Naive thymus-derived CD4-positive, alpha-beta T cell (primary cell): ENCODE measurements around the gene LRRC9. TPM values are rescaled to one million over a fixed set of nuclear protein-coding genes. Genes with fewer than 3 reads are reported as not detected.

Experiments
- ATAC-seq: fragments of 150-1000 bp; cut with Tn5 transposase; 2 replicates; pipeline ENCODE4 v1.10.0; 2021; ENCODE audit warnings: mild to moderate bottlenecking, moderate library complexity
- CTCF ChIA-PET: fragments of 350-600 bp; sonication (Branson Sonifier 250); formaldehyde crosslinking; loops from one replicate; lab custom pipeline; 2021; ENCODE audit warnings: antibody characterized with exemption; lab: Charles Lee
- POLR2A ChIA-PET: fragments of 350-600 bp; sonication (Branson Sonifier 250); formaldehyde crosslinking; loops from one replicate; lab custom pipeline; 2021; ENCODE audit warnings: antibody characterized with exemption, inconsistent platforms; lab: Charles Lee
- DNase-seq, 9 donors: peaks; one replicate each; pipeline versions ENCODE4 v3.0.0 to v3.0.0-alpha.2; 2020 to 2022; ENCODE audit warnings: mixed read lengths in 1 of 9
- H3K27ac ChIP-seq: one replicate; pipeline ENCODE4 v1.7.0; 2013; ENCODE audit warnings: mild to moderate bottlenecking, low read depth, low read length, moderate library complexity
- H3K27me3 ChIP-seq, 2 donors: one replicate each; pipeline ENCODE4 v1.7.0; 2013; ENCODE audit warnings: low read length in 2 of 2, mild to moderate bottlenecking in 2 of 2, moderate library complexity in 2 of 2; ENCODE audit not compliant: control insufficient read depth in 2 of 2, insufficient read depth in 2 of 2
- H3K36me3 ChIP-seq, 3 experiments: 1 replicate in 2 of 3; 2 replicates in 1 of 3; pipeline ENCODE4 v1.7.0; 2013; ENCODE audit warnings: low read length in 3 of 3, mild to moderate bottlenecking in 3 of 3, moderate library complexity in 1 of 3; ENCODE audit not compliant: insufficient read depth in 3 of 3, control insufficient read depth in 2 of 3
- H3K4me1 ChIP-seq, 2 donors: one replicate each; pipeline ENCODE4 v1.7.0; 2013; ENCODE audit warnings: low read length in 2 of 2, mild to moderate bottlenecking in 2 of 2, moderate library complexity in 1 of 2; ENCODE audit not compliant: control insufficient read depth in 2 of 2, insufficient read depth in 2 of 2
- H3K4me3 ChIP-seq: 2 replicates; pipeline ENCODE4 v1.7.0; 2013; ENCODE audit warnings: mild to moderate bottlenecking, low read length
- H3K9me3 ChIP-seq, 3 experiments: 1 replicate in 2 of 3; 2 replicates in 1 of 3; pipeline ENCODE4 v1.7.0; 2013; ENCODE audit warnings: low read length in 3 of 3; ENCODE audit not compliant: control insufficient read depth in 2 of 3
- H3K27ac Mint-ChIP-seq, 9 donors: one replicate each; pipeline ENCODE4 v1.8.0; 2020 to 2022; ENCODE audit warnings: mixed read lengths in 9 of 9, mild to moderate bottlenecking in 8 of 9, moderate library complexity in 5 of 9, inconsistent platforms in 2 of 9
- H3K27me3 Mint-ChIP-seq, 5 donors: one replicate each; pipeline ENCODE4 v1.8.0; 2021 to 2022; ENCODE audit warnings: mixed read lengths in 5 of 5, mild to moderate bottlenecking in 1 of 5
- H3K36me3 Mint-ChIP-seq, 5 donors: one replicate each; pipeline ENCODE4 v1.8.0; 2020 to 2022; ENCODE audit warnings: mixed read lengths in 5 of 5, mild to moderate bottlenecking in 3 of 5, inconsistent platforms in 1 of 5
- H3K4me1 Mint-ChIP-seq, 7 donors: one replicate each; pipeline ENCODE4 v1.8.0; 2020 to 2022; ENCODE audit warnings: mixed read lengths in 7 of 7, mild to moderate bottlenecking in 3 of 7, inconsistent platforms in 1 of 7
- H3K4me3 Mint-ChIP-seq, 10 donors: one replicate each; pipeline ENCODE4 v1.8.0; 2020 to 2022; ENCODE audit warnings: mild to moderate bottlenecking in 10 of 10, mixed read lengths in 10 of 10, moderate library complexity in 6 of 10, inconsistent platforms in 2 of 10
- H3K9me3 Mint-ChIP-seq, 11 donors: one replicate each; pipeline ENCODE4 v1.8.0; 2020 to 2022; ENCODE audit warnings: mixed read lengths in 11 of 11, mild to moderate bottlenecking in 4 of 11, inconsistent platforms in 1 of 11, moderate library complexity in 1 of 11
- intact Hi-C, 2 donors: fragments of 100-400 bp; cut with micrococcal nuclease; formaldehyde crosslinking; loops; one replicate each; pipeline ENCODE4 v1.15.1; 2023
- polyA plus RNA-seq, 2 donors: library from polyadenylated mRNA; unstranded; fragments of 300-500 nt; fragmentation: Illumina TruSeq; gene quantifications; one replicate each; pipeline ENCODE4 v1.2.3, GENCODE V29; 2021
- total RNA-seq, 6 experiments: library from RNA in 5 of 6; stranded (reverse) in 5 of 6; gene quantifications; 1 replicate in 5 of 6; 2 replicates in 1 of 6; pipeline ENCODE4 v1.2.3 and lab custom pipeline; 2021 to 2026

The LRRC9 gene
- total and polyA plus RNA-seq, 7 experiments from 2014 or later: not detected

DNA sequence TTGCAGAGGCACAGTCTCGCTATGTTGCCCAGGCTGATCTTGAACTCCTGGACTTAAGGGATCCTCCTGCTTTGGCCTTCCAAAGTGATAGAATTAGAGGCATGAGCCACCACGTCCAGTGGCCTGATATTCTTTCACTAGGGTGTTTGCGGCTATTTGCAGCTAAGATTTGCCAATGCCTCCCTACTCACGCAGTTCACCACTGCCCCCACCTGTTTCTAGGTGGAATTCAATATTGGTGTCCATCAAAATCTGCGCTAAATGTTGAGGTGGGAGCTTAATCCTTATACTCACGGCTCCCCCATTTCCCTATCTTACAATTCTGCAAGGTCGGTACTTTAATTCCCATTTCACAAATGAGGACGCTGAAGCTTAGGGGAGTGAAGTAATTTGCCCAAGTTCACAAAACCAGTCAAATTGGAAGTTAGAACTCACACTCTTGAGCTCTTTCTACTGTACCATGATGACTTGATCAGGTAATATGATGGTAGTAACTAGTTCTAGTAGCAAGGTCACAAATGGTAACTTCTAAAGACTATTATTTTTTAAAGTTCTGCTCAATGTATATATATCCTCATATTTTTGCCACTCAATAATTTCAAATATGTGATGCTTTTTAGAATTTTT lies 22.1 kb upstream of the LRRC9 start:
- H3K27ac ChIP-seq: no peak overlapping the region
- H3K9me3 ChIP-seq: no peaks in the 10 kb centered on the region
- H3K9me3 Mint-ChIP-seq: peaks cover 0 to 2% (median 0%) of the 10 kb centered on the region in 11 donors
- no peaks in the 10 kb centered on the region for H3K4me1 Mint-ChIP-seq
- no peaks in the 10 kb centered on the region for H3K4me1 ChIP-seq
- no peaks in the 10 kb centered on the region for H3K36me3 ChIP-seq
- no peak for ATAC-seq
- H3K27me3 ChIP-seq: no peaks in the 10 kb centered on the region
- H3K4me3 Mint-ChIP-seq: no peak overlapping the region
- no peak overlapping the region for H3K27ac Mint-ChIP-seq
- POLR2A ChIA-PET: no interaction called here
- H3K4me3 ChIP-seq: no peak overlapping the region
- no peak for DNase-seq
- peaks cover 5 to 52% (median 15%) of the 10 kb centered on the region in 5 donors for H3K27me3 Mint-ChIP-seq
- intact Hi-C loops: no loop called here
- H3K36me3 Mint-ChIP-seq: no peaks in the 10 kb centered on the region
- CTCF ChIA-PET: no interaction called here

DNA sequence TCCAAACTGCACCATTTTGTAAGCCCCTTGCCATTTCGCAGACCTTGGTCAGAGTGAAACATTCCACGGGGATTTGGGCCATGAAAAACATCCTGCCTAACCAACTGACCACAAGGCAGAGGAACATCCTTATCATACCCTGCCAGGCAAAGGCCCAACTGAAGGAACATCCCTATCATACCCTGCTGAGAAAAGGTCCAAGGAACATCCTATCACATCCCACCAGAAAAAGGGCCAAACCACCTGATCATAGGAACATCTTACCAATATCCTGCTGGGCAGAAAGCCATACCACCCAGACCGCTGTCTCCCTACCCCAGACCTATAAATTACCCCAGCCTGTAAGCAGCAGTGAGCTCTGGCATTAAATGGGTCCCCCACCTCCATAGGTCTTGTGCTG lies 19.4 kb upstream of the LRRC9 start:
- no peaks in the 10 kb centered on the region for H3K36me3 Mint-ChIP-seq
- no peaks in the 10 kb centered on the region for H3K9me3 ChIP-seq
- no peak overlapping the region for H3K27ac Mint-ChIP-seq
- CTCF ChIA-PET: interaction anchor here (0.8 kb wide), 1 partner anchor 1111 kb away, joined by 4 read pairs; no protein-coding TSS in a partner anchor
- H3K4me3 Mint-ChIP-seq: no peak overlapping the region
- H3K9me3 Mint-ChIP-seq: peaks cover 0 to 2% (median 0%) of the 10 kb centered on the region in 11 donors
- no peaks in the 10 kb centered on the region for H3K4me1 ChIP-seq
- POLR2A ChIA-PET: no interaction called here
- H3K36me3 ChIP-seq: no peaks in the 10 kb centered on the region
- H3K4me3 ChIP-seq: no peak overlapping the region
- peaks cover 0 to 3% of the 10 kb centered on the region in 2 donors for H3K27me3 ChIP-seq
- no peak overlapping the region for H3K27ac ChIP-seq
- peaks cover 5 to 40% (median 9%) of the 10 kb centered on the region in 5 donors for H3K27me3 Mint-ChIP-seq
- intact Hi-C loops: no loop called here
- no peaks in the 10 kb centered on the region for H3K4me1 Mint-ChIP-seq
- ATAC-seq (no peak), DNase-seq (no peak)

DNA sequence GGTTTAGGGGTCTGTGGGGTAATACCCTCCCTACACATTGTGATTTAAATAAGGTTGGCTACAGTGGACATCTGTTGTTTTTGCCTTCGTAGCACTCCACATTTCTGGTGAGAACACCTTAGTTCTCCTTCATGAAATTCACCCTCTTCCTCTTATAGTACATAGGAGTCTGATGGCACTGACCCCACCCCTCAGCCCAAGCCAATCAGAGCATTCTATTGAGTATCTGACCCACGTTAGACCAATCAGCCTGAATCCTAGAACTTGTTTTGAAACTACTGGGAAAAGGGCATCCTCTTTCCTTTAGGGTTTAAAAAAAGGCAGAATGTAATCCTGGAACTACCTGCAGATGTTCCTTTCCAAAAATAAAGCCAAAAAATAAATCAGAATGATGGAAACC lies 15.8 kb upstream of the LRRC9 start:
- Histone ChIP-seq H3K4me1 (no peaks in the 10 kb centered on the region), H3K4me3 (no peak overlapping the region), H3K36me3 (no peaks in the 10 kb centered on the region), H3K27me3 (peaks cover 0 to 3% of the 10 kb centered on the region in 2 donors), H3K9me3 (no peaks in the 10 kb centered on the region), H3K27ac (no peak overlapping the region)
- CTCF ChIA-PET: no interaction called here
- ATAC-seq (no peak), DNase-seq (no peak)
- Mint-ChIP-seq H3K9me3 (peaks cover 0 to 2% (median 0%) of the 10 kb centered on the region in 11 donors), H3K4me1 (no peaks in the 10 kb centered on the region), H3K27ac (no peak overlapping the region), H3K4me3 (no peak overlapping the region), H3K27me3 (peaks cover 0 to 24% (median 4%) of the 10 kb centered on the region in 5 donors), H3K36me3 (no peaks in the 10 kb centered on the region)
- intact Hi-C loops: no loop called here
- POLR2A ChIA-PET: no interaction called here

DNA sequence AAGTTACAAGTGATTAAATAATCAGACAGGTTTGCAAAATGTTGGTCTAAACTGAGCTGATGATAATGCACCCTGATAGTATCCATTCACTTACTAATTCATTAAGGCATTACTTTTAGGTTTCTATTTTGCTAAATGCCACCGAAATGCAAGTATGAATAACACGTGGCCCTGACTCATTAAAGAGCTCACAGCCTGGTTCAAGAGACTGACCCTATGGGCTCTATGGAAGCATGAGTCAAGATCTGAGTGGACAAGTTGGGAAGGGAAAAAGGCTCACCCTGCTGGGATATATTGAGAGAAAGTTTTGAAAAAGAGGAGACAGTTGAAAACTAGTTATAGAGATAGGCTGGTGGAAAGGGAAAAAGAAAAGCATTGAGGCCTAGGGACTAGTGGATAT lies 14.8 kb upstream of the LRRC9 start:
- Histone ChIP-seq H3K4me3 (no peak overlapping the region), H3K36me3 (no peaks in the 10 kb centered on the region), H3K27ac (no peak overlapping the region), H3K9me3 (no peaks in the 10 kb centered on the region), H3K27me3 (peaks cover 0 to 3% of the 10 kb centered on the region in 2 donors), H3K4me1 (no peaks in the 10 kb centered on the region)
- ChIA-PET POLR2A (no interaction called here), CTCF (no interaction called here)
- H3K9me3 Mint-ChIP-seq: peaks cover 0 to 2% (median 0%) of the 10 kb centered on the region in 11 donors
- H3K27me3 Mint-ChIP-seq: peaks cover 3 to 29% (median 10%) of the 10 kb centered on the region in 5 donors
- DNase-seq: no peak
- ATAC-seq: no peak
- no peaks in the 10 kb centered on the region for H3K36me3 Mint-ChIP-seq
- intact Hi-C loops: no loop called here
- H3K4me1 Mint-ChIP-seq: no peaks in the 10 kb centered on the region
- no peak overlapping the region for H3K4me3 Mint-ChIP-seq
- no peak overlapping the region for H3K27ac Mint-ChIP-seq

DNA sequence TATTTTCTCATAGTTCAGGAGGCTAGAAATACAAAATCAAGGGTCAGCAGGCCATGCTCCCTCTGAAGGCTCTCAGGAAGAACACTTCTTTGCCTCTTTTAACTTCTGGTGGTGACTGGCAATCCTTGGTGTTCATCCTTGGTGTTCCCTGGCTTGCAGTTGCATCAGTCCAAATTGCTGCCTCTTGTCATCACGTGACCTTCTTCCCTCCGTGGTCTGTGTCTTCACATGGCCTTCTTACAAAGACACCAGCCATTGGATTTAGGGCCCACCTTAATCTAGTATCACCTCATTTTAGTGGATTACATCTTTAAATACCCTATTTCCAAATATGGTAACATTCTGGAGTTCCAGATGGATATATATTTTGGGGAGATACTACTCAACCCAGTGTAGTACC lies 7.5 kb upstream of the LRRC9 start:
- peaks cover 26 to 52% (median 35%) of the 10 kb centered on the region in 5 donors for H3K27me3 Mint-ChIP-seq
- H3K9me3 Mint-ChIP-seq: peaks cover 0 to 13% (median 2%) of the 10 kb centered on the region in 11 donors
- no peak overlapping the region for H3K27ac ChIP-seq
- H3K36me3 ChIP-seq: no peaks in the 10 kb centered on the region
- ATAC-seq: no peak
- H3K4me3 Mint-ChIP-seq: no peak overlapping the region
- DNase-seq: no peak
- H3K27ac Mint-ChIP-seq: no peak overlapping the region
- H3K36me3 Mint-ChIP-seq: peaks cover 0 to 4% (median 0%) of the 10 kb centered on the region in 5 donors
- H3K4me1 ChIP-seq: no peaks in the 10 kb centered on the region
- no peaks in the 10 kb centered on the region for H3K9me3 ChIP-seq
- no peaks in the 10 kb centered on the region for H3K27me3 ChIP-seq
- ChIA-PET CTCF (interaction anchor here (1.0 kb wide), 1 partner anchor 52 kb away, joined by 3 read pairs; no protein-coding TSS in a partner anchor), POLR2A (no interaction called here)
- intact Hi-C loops: no loop called here
- H3K4me1 Mint-ChIP-seq: no peaks in the 10 kb centered on the region
- no peak overlapping the region for H3K4me3 ChIP-seq

DNA sequence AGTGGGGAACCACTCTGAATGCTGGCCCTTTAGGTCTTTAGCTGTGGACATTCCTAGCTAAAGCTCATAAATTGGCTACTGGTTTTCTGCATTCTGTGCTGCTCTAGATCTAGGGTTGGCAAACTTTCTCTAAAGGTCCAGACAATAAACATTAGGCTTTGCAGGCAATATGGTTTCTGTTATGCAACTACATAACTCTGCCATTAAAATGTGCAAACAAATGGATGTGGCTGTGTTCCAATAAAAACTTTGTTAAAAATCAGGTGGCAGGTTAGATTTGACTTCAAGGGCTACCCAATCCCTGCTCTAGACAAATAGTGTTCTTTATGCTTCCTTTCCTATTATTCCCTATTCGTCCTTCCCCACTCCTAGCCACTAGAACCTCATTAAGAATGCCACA lies 6.8 kb upstream of the LRRC9 start:
- ATAC-seq: no peak
- CTCF ChIA-PET: interaction anchor here (1.0 kb wide), 1 partner anchor 52 kb away, joined by 3 read pairs; no protein-coding TSS in a partner anchor

More for the DNA sequence above, 6.8 kb upstream of the LRRC9 start:
- H3K27me3 Mint-ChIP-seq: peaks cover 27 to 51% (median 37%) of the 10 kb centered on the region in 5 donors
- DNase-seq: no peak
- intact Hi-C loops: no loop called here
- H3K4me1 Mint-ChIP-seq: no peaks in the 10 kb centered on the region
- H3K4me3 ChIP-seq: no peak overlapping the region
- no peak overlapping the region for H3K4me3 Mint-ChIP-seq
- H3K27ac ChIP-seq: no peak overlapping the region
- peaks cover 0 to 13% (median 2%) of the 10 kb centered on the region in 11 donors for H3K9me3 Mint-ChIP-seq
- POLR2A ChIA-PET: no interaction called here
- H3K36me3 Mint-ChIP-seq: peaks cover 0 to 4% (median 0%) of the 10 kb centered on the region in 5 donors
- H3K36me3 ChIP-seq: no peaks in the 10 kb centered on the region
- no peaks in the 10 kb centered on the region for H3K27me3 ChIP-seq
- no peak overlapping the region for H3K27ac Mint-ChIP-seq
- H3K4me1 ChIP-seq: no peaks in the 10 kb centered on the region
- H3K9me3 ChIP-seq: no peaks in the 10 kb centered on the region
